ENCODE data around the gene COPG1. TPM values are rescaled to one million over a fixed set of nuclear protein-coding genes. Genes with fewer than 3 reads are reported as not detected.

COPG1 gene
- total and polyA plus RNA-seq, 2 of the 13 experiments (the other 11 are each of a cell fraction or from before 2014, with no cell fraction given): 98.6 to 166 TPM

GRCh38 chr3:129231331-129232119, 17.9 kb upstream of the COPG1 start:
- BruUV-seq (replicated peaks): no TSS peak
- in situ Hi-C loops (cut with HindIII; ENCODE audit: extremely low pct_ligation_motif_present, low pct_unique_long_range_greater_than_20kb): no loop called here
- H3K27ac ChIP-seq (ENCODE audit: extremely low read length, insufficient read depth, low read length): no peak overlapping the region
- peak overlapping the region; percentile 58 for H2AFZ ChIP-seq (ENCODE audit: low read length)
- CTCF ChIA-PET (ENCODE audit: low intra/inter-chr PET ratio, low total read pairs): no interaction called here
- H3K9me3 ChIP-seq (ENCODE audit: low read length): no peaks in the 10 kb centered on the region
- intact Hi-C loops (cut with micrococcal nuclease; ENCODE audit: unreplicated experiment): loop anchor here (2.0 kb wide), 1 partner anchor 13 kb away; no protein-coding TSS in a partner anchor
- WGBS (ENCODE audit: low lambda C conversion rate): 23% methylated on average over 10 of the region's 10 CpGs
- peak overlapping the region; percentile 87 for H3K4me2 ChIP-seq (ENCODE audit: low read depth, low read length)
- no peak for DNase-seq (ENCODE audit: low spot score)
- FAIRE-seq: peak; percentile 34
- ATAC-seq: peak; percentile 60
- peaks cover 49% of the 10 kb centered on the region for H3K4me1 ChIP-seq (ENCODE audit: insufficient read depth, low read length)
- H3K9ac ChIP-seq (ENCODE audit: insufficient read depth, low read depth, low read length): 0 out of 2 replicates have a peak overlapping the region, but pooled peaks have one; percentile 12
- no peaks in the 10 kb centered on the region for H3K27me3 ChIP-seq (ENCODE audit: control insufficient read depth in 1 of 2, insufficient read depth in 2 of 2, low read length in 2 of 2)
- no peaks in the 10 kb centered on the region for H4K20me1 ChIP-seq (ENCODE audit: insufficient read depth, low read length)
- peak overlapping the region in 2 of 3 experiments; percentile 13 to 59; a peak in 3 of 6 replicates for H3K4me3 ChIP-seq (replicated peaks in 1 of 3; ENCODE audit: insufficient read depth in 1 of 3, low read depth in 2 of 3, low read length in 3 of 3)
- no peaks in the 10 kb centered on the region for H3K79me2 ChIP-seq (ENCODE audit: insufficient read depth, low read length)
- POLR2A ChIA-PET: interaction anchor here (0.7 to 1.0 kb wide), 2 partner anchors 14 to 23 kb away, joined by 3 read pairs; no protein-coding TSS in a partner anchor
- no peaks in the 10 kb centered on the region for H3K36me3 ChIP-seq (replicated peaks in 1 of 2; ENCODE audit: control insufficient read depth in 1 of 2, insufficient read depth in 2 of 2, low read length in 2 of 2)
- TF ChIP-seq ZNF510 (CRISPR knock-in tag; IDR thresholded peaks at IDR 0.05; ENCODE audit: low read depth) (no peak), ZZZ3 (CRISPR knock-in tag; IDR thresholded peaks at IDR 0.05; ENCODE audit: borderline replicate concordance) (no peak), ZNF644 (CRISPR knock-in tag; IDR thresholded peaks at IDR 0.05; ENCODE audit: low read depth) (0 out of 2 replicates have a peak, but pooled peaks have one; percentile 17), KAT8 (CRISPR knock-in tag; IDR thresholded peaks at IDR 0.05) (no peak), ZNF496 (CRISPR knock-in tag; IDR thresholded peaks at IDR 0.05; ENCODE audit: insufficient replicate concordance) (no peak), ZFP82 (CRISPR knock-in tag; IDR thresholded peaks at IDR 0.05; ENCODE audit: borderline replicate concordance) (no peak), SALL1 (CRISPR knock-in tag; IDR thresholded peaks at IDR 0.05) (peak; percentile 25; the same call in 1 of the 2 replicates), MIXL1 (CRISPR knock-in tag; IDR thresholded peaks at IDR 0.05) (0 out of 2 replicates have a peak, but pooled peaks have one; percentile 19), CHD4 (IDR thresholded peaks at IDR 0.05; ENCODE audit: borderline replicate concordance, low read length) (no peak), ZNF83 (CRISPR knock-in tag; IDR thresholded peaks at IDR 0.05; ENCODE audit: borderline replicate concordance) (no peak), ZNF460 (CRISPR knock-in tag; IDR thresholded peaks at IDR 0.05; ENCODE audit: borderline replicate concordance) (no peak), ZMYM3 (CRISPR knock-in tag; IDR thresholded peaks at IDR 0.05) (peak; percentile 37; the same call in 1 of the 2 replicates), ZKSCAN1 (IDR thresholded peaks at IDR 0.05; ENCODE audit: low read length) (0 out of 2 replicates have a peak, but pooled peaks have one; percentile 49), AGO2 (optimal IDR thresholded peaks at IDR 0.05; ENCODE audit: low read depth, low read length) (no peak), DBP (CRISPR knock-in tag; IDR thresholded peaks at IDR 0.05; ENCODE audit: not compliant biosample characterization) (no peak), POLR2A (IDR thresholded peaks at IDR 0.05; ENCODE audit: insufficient read depth in 1 of 2, low read depth in 2 of 2, low read length in 2 of 2) (no peak), ZNF354B (CRISPR knock-in tag; IDR thresholded peaks at IDR 0.05) (no peak)
- TF ChIP-seq, protein P1, sequence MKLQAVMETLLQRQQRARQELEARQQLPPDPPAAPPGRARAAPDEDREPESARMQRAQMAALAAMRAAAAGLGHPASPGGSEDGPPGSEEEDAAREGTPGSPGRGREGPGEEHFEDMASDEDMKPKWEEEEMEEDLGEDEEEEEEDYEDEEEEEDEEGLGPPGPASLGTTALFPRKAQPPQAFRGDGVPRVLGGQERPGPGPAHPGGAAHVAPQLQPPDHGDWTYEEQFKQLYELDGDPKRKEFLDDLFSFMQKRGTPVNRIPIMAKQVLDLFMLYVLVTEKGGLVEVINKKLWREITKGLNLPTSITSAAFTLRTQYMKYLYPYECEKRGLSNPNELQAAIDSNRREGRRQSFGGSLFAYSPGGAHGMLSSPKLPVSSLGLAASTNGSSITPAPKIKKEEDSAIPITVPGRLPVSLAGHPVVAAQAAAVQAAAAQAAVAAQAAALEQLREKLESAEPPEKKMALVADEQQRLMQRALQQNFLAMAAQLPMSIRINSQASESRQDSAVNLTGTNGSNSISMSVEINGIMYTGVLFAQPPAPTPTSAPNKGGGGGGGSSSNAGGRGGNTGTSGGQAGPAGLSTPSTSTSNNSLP (IDR thresholded peaks at IDR 0.05; ENCODE audit: low read depth, low read length): 0 out of 2 replicates have a peak, but pooled peaks have one; percentile 8
- TF ChIP-seq, protein P2, sequence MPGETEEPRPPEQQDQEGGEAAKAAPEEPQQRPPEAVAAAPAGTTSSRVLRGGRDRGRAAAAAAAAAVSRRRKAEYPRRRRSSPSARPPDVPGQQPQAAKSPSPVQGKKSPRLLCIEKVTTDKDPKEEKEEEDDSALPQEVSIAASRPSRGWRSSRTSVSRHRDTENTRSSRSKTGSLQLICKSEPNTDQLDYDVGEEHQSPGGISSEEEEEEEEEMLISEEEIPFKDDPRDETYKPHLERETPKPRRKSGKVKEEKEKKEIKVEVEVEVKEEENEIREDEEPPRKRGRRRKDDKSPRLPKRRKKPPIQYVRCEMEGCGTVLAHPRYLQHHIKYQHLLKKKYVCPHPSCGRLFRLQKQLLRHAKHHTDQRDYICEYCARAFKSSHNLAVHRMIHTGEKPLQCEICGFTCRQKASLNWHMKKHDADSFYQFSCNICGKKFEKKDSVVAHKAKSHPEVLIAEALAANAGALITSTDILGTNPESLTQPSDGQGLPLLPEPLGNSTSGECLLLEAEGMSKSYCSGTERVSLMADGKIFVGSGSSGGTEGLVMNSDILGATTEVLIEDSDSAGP (CRISPR knock-in tag; IDR thresholded peaks at IDR 0.05; ENCODE audit: borderline replicate concordance): peak; percentile 62; the same call in 1 of the 2 replicates
